Smooth muscle cell of the brain vasculature (primary cell): Measurements from ENCODE around the gene INMT.

Source experiments
- DNase-seq: peaks from one replicate; pipeline ENCODE4 v3.0.0-alpha.2; 2012; ENCODE audit warnings: low read depth, low spot score

The INMT gene

DNA sequence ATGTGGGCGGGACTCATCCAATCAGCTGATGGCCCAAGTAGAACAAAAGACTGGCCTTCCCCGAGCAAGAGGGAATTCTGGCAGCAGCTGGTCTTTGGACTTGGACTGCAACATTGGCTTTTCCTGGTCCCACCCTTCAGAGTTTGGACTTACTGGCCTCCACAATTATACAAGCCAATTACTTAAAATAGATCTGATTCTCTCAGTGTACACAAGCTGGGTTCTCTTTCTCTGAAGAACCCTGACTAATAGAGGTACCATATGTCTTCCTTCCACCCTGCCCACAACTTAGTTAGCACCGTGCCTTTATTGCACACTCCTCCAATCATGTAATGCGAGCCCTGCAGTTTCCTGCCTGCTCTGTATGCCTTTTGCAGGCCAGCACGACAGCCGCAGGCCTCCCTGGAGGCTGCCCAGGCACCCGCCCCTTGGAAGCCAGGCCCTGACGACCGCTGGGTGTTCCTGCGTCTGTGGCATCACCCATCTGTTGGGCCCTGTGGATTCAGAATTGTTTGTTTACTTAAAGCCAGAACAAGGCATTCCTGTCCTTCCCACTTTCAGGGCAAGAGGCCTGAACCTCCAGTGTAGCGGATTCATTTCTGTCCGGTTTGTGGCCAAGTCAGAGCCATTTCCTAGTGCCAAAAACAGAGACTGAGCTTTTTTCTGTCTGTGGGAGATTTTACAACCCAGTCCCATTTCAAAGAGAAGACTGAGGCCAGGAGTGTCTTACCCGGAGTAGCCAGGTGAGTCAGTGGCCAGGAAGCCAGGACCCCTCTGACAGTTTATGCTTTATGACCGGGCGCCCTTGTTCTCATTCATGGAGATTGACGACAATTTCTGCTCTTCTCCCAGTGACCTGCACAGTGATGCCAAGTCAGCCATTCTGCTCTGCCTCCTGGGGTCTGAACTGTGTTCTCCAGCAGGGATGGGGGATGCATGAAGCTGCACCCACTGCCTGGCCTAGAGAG lies 968 bp upstream of the INMT start:
- peak; percentile 73 for DNase-seq

DNA sequence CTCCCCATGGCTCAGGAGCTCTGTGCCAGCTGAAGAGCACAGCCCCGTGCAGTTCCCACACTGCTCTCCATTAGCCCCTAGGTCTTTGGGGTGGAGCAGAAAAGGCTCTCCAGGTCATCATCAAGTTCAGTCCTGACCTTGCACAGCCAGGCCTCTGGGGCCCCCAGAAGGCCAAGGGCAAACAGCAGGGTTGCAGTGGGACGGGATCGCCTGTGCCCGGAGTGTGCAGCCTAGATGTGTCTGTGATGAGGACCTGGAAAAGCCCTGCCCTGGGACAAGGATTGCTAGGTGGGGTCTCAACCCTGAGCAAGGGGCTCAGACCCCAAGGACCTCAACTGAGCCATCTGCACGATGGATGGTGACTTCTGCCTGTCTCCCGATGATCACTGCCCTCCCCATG lies 549 bp downstream of the INMT start:
- no peak for DNase-seq

- DNase-seq: no peak
Observed at GRCh38 chr7:30752979-30753378, 1.0 kb downstream of the INMT start.

- DNase-seq: no peak
Observed at GRCh38 chr7:30754315-30754877, 2.5 kb downstream of the INMT start.

GRCh38 chr7:30755384-30756154 lies 3.6 kb downstream of the INMT start:
- no peak for DNase-seq

DNA sequence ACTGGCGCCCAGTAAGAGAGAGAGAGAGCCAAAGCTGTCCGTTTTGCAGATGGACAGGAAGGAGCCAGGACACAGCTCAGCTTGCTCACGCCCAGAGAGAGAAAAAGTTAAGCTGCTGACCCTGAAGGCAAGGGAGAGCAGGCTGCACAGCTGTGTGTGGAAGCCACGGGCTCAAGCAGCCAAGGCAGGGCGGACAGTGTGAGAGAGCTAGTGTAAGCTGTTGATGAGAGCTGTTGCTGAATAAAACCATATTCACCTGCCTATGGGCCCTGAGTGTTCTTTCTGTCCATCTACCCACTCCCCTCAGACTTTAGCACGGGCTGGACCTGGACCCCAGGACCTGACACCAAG lies 5.4 kb downstream of the INMT start:
- DNase-seq: no peak

- no peak for DNase-seq
Observed at GRCh38 chr7:30760514-30761213, 8.7 kb downstream of the INMT start.

- no peak for DNase-seq
Observed at GRCh38 chr7:30761214-30762156, 9.6 kb downstream of the INMT start.

GRCh38 chr7:30764030-30764975 lies 12.4 kb downstream of the INMT start:
- DNase-seq: no peak

DNA sequence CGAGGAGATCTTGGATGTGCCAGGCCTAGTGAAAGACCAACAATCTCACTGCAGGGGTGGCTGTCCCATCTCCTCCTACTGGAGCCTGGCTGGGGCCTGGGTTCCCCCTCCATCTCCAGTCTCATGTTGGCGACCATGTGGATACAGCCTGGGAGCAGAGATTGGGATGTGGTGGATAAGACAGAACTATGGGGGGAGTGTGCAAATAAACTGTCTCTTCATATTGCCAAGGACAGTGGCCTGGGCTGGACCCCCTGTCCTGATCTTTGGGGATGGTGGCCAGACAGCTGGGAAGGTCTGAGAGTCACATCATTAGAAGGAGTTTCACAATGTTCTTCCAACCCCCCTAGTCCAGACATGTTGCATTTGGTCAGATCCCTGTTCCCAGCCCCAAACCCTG lies 13.5 kb downstream of the INMT start:
- no peak for DNase-seq

DNA sequence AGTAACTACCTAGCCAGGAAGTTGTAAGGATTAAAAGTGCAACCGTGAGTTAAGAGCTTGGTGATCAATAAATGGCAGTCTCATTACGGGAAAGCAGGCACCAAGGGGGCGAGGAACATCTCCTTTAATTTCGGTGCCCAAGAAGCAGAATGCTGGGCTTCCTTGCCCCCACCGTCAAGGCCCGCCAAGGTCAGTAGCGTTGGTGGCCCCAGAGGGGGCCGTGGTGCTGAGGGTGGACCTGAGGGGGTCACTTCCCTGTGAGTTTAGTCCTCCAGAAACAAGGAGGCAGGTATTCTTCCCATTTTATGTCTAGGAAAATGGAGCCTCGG lies 18.9 kb downstream of the INMT start:
- no peak for DNase-seq

GRCh38 chr7:30771174-30771879 lies 19.4 kb downstream of the INMT start, which contains the start of gene MINDY4:
TSS of gene MINDY4 (plus strand) at chr7:30771417. CDS start at chr7:30771494, 77 bp downstream.
- no peak for DNase-seq

DNA sequence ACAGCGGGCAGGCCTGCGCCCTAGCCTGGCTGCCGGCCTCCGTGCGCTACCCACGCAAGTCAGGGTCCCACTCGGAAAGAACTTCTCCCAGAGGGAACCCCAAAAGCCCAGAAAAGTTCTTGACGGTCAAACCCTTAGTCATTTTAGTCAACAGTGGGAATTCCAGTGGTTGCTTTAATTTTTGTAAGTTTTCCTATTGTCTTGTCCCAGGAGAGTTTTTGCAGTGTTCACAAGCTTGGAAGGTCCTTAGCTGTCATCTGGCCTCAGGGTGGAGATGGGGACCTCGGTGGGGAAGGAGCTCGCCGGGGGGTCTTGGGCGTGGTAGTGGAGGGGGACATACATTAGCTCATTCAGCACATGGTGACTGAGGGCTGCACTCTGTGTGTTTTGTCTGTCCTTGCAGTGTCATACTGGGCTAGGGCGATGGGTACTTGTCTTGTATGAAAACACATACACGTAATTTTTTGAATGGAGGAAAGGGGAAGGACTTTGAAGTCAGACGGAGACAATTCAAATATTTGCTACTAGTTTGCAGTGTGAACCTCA lies 20.0 kb downstream of the INMT start:
- DNase-seq: no peak

DNA sequence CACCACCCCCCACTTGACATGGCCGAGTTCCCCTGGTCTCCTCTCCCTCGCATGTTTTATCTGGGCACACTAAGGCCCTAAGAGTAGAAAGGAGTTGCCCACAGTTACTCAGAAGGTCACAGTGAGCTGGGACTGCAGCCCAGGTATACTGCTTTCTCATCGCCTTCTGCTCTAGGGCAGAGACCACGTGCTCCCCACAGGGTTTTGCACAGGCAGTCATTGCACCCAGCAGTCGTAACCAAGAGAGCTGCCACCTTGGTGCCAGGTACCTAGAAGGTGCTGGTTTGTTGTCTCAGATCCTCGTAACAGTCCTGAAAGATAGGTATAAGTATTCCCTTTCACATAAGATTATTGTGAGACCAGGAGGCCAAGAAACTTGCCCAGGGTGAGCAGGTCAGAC lies 21.0 kb downstream of the INMT start:
- no peak for DNase-seq

GRCh38 chr7:30775992-30776391 lies 24.1 kb downstream of the INMT start:
- DNase-seq: no peak

- DNase-seq: no peak
Observed at GRCh38 chr7:30776971-30777370, 25.0 kb downstream of the INMT start.

GRCh38 chr7:30778255-30779025 lies 26.5 kb downstream of the INMT start:
- no peak for DNase-seq

GRCh38 chr7:30779574-30779973 lies 27.6 kb downstream of the INMT start:
- DNase-seq: no peak
